Lower leg skin (tissue), 4 donors: ENCODE data around the gene LTB. TPM values are rescaled to one million over a fixed set of nuclear protein-coding genes. Genes with fewer than 3 reads are reported as not detected.
"Not testable (repeated sequence)": the region's sequence is repeated elsewhere in the genome, so short reads cannot be mapped to it uniquely, and the experiment has no call there.

Experiments
- DNase-seq, 2 donors: peaks; one replicate each; pipeline ENCODE4 v3.0.0-alpha.2; 2019; ENCODE audit warnings: low spot score in 2 of 2
- H3K4me3 ChIP-seq: fragments of 200-600 bp; sonication (generic); 2 replicates; pipeline ENCODE4 v1.5.1; 2017; ENCODE audit warnings: mild to moderate bottlenecking, low read depth; ENCODE audit not compliant: poor library complexity, severe bottlenecking
- CTCF ChIP-seq, 3 donors: fragments of 450-650 bp; IDR thresholded peaks; one replicate each; pipeline ENCODE4 v1.5.1; 2016; ENCODE audit warnings: antibody characterized with exemption in 3 of 3, mild to moderate bottlenecking in 3 of 3, moderate library complexity in 2 of 3
- POLR2A ChIP-seq, 2 donors: fragments of 450-650 bp; IDR thresholded peaks; one replicate each; pipeline ENCODE4 v1.6.1; 2016 to 2017; ENCODE audit warnings: antibody characterized with exemption in 2 of 2, mild to moderate bottlenecking in 1 of 2, moderate library complexity in 1 of 2
- WGBS, 2 donors: methylation state at CpG; one replicate each; pipeline ENCODE4 v1.1.5; 2018; 5-methylcytosine and 5-hydroxymethylcytosine counted together
- intact Hi-C: fragments of 100-400 bp; cut with DNase I; formaldehyde crosslinking; loops from one replicate; pipeline ENCODE4 v1.15.0; 2023; ENCODE audit warnings: low total_unique reads
- total RNA-seq, 4 donors: library from RNA; depleted of rRNA; stranded (reverse); fragments of >200 nt; gene quantifications; one replicate each; pipeline ENCODE4 v1.1.0, GENCODE V29; 2016

Gene LTB
- total RNA-seq, 4 donors from 2014 or later, result 1.1 TPM; not detected in 3

GRCh38 chr6:31592396-31592771 is 10.2 kb upstream of the LTB start:
- TF ChIP-seq POLR2A (IDR thresholded peaks at IDR 0.05), result no peak
- no peak for TF ChIP-seq CTCF (IDR thresholded peaks at IDR 0.05)
- intact Hi-C loops, result no loop called here
- WGBS, 2 donors, result 86 to 91% methylated on average over 7 of the region's 7 CpGs
- no peak overlapping the region for H3K4me3 ChIP-seq
- DNase-seq, result no peak

GRCh38 chr6:31590691-31591090 is 8.5 kb upstream of the LTB start:
- intact Hi-C loops, result not testable (repeated sequence)
- WGBS, 2 donors, result 82 to 93% methylated on average over 5 of the region's 5 CpGs

GRCh38 chr6:31588871-31589650 is 6.8 kb upstream of the LTB start:
- no peak for TF ChIP-seq POLR2A (IDR thresholded peaks at IDR 0.05)
- TF ChIP-seq CTCF (IDR thresholded peaks at IDR 0.05), result no peak
- H3K4me3 ChIP-seq, result no peak overlapping the region
- DNase-seq, result no peak
- intact Hi-C loops, result no loop called here
- WGBS, 2 donors, result 47 to 52% methylated on average over 9 of the region's 9 CpGs

More at GRCh38 chr6:31590691-31591090, 8.5 kb upstream of the LTB start:
- DNase-seq, H3K4me3 ChIP-seq: not testable (repeated sequence)

GRCh38 chr6:31587791-31588777 is 5.9 kb upstream of the LTB start:
- no peak overlapping the region for H3K4me3 ChIP-seq
- no peak for TF ChIP-seq POLR2A (IDR thresholded peaks at IDR 0.05)
- TF ChIP-seq CTCF (IDR thresholded peaks at IDR 0.05), result no peak
- 66 to 74% methylated on average over 12 of the region's 12 CpGs for WGBS, 2 donors
- intact Hi-C loops, result no loop called here
- DNase-seq, result no peak

GRCh38 chr6:31586599-31587281 is 4.5 kb upstream of the LTB start:
- TF ChIP-seq POLR2A (IDR thresholded peaks at IDR 0.05) (no peak), CTCF (IDR thresholded peaks at IDR 0.05) (no peak)
- WGBS, 2 donors, result 53 to 61% methylated on average over 9 of the region's 9 CpGs
- peak in 1 of 2 donors; percentile 77 for DNase-seq
- no peak overlapping the region for H3K4me3 ChIP-seq
- intact Hi-C loops, result no loop called here
